Measurements from ENCODE around the gene BRD7. TPM values are rescaled to one million over a fixed set of nuclear protein-coding genes. Genes with fewer than 3 reads are reported as not detected.

The BRD7 gene
- total and polyA plus RNA-seq, 2 of the 13 experiments (the other 11 are each of a cell fraction or from before 2014, with no cell fraction given): 82.3 to 149 TPM

DNA sequence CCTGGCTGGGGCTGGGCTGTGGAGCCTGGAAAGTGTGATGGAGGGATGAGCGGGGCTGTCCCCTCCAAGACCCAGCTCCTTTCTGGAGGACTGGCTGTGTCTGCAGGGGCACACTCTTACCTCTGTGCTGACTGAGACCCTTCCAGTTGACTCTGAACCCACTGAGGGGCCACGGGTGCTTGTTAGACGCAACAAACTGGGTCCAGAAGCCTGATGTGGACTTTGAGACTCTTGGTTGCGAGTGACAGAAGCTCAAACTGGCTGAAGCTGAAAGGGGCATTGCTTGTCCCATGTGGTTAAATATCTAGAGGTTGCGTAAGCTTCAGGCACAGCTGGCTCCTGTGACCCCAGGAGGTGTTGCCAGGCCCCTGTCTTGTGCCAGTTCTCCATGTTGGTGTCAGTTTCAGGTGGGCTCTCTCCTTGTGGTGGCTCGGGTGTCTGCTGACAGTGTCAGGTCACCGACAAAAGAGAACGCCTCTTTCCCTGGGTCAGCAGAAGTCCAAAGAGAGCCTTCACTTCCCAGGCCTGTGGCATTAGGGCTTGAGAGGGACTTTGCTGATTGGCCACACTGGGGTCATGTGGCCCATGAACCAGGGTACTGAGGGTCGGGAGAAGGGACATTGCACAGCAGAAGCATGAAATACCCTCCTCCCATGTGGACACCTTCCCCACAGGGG, 85.7 kb downstream of the BRD7 start (continued):
- TF ChIP-seq, protein P1, sequence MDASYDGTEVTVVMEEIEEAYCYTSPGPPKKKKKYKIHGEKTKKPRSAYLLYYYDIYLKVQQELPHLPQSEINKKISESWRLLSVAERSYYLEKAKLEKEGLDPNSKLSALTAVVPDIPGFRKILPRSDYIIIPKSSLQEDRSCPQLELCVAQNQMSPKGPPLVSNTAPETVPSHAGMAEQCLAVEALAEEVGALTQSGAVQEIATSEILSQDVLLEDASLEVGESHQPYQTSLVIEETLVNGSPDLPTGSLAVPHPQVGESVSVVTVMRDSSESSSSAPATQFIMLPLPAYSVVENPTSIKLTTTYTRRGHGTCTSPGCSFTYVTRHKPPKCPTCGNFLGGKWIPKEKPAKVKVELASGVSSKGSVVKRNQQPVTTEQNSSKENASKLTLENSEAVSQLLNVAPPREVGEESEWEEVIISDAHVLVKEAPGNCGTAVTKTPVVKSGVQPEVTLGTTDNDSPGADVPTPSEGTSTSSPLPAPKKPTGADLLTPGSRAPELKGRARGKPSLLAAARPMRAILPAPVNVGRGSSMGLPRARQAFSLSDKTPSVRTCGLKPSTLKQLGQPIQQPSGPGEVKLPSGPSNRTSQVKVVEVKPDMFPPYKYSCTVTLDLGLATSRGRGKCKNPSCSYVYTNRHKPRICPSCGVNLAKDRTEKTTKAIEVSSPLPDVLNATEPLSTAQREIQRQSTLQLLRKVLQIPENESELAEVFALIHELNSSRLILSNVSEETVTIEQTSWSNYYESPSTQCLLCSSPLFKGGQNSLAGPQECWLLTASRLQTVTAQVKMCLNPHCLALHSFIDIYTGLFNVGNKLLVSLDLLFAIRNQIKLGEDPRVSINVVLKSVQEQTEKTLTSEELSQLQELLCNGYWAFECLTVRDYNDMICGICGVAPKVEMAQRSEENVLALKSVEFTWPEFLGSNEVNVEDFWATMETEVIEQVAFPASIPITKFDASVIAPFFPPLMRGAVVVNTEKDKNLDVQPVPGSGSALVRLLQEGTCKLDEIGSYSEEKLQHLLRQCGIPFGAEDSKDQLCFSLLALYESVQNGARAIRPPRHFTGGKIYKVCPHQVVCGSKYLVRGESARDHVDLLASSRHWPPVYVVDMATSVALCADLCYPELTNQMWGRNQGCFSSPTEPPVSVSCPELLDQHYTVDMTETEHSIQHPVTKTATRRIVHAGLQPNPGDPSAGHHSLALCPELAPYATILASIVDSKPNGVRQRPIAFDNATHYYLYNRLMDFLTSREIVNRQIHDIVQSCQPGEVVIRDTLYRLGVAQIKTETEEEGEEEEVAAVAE (CRISPR knock-in tag; IDR thresholded peaks at IDR 0.05; ENCODE audit: borderline replicate concordance): no peak
- TF ChIP-seq ZNF337 (CRISPR knock-in tag; IDR thresholded peaks at IDR 0.05; ENCODE audit: borderline replicate concordance, low read depth) (no peak), THAP11 (CRISPR knock-in tag; IDR thresholded peaks at IDR 0.05) (peak; percentile 53; the same call in 1 of the 2 replicates), SOX5 (CRISPR knock-in tag; IDR thresholded peaks at IDR 0.05; ENCODE audit: borderline replicate concordance) (peak; percentile 44; the same call in 1 of the 2 replicates), HNRNPH1 (optimal IDR thresholded peaks at IDR 0.05; ENCODE audit: low read depth, low read length) (no peak), GABPB1 (CRISPR knock-in tag; IDR thresholded peaks at IDR 0.05) (peak; percentile 11; the same call in 1 of the 2 replicates), ZNF75D (CRISPR knock-in tag; IDR thresholded peaks at IDR 0.05; ENCODE audit: borderline replicate concordance) (no peak), ZIK1 (CRISPR knock-in tag; IDR thresholded peaks at IDR 0.05; ENCODE audit: borderline replicate concordance, low read depth) (no peak), FOSL2 (CRISPR knock-in tag; IDR thresholded peaks at IDR 0.05) (peak; percentile 64), ZNF256 (CRISPR knock-in tag; conservative IDR thresholded peaks at IDR 0.05) (no peak), NR2C2 (CRISPR knock-in tag; IDR thresholded peaks at IDR 0.05; ENCODE audit: borderline replicate concordance) (peak; percentile 79), NR1H2 (CRISPR knock-in tag; IDR thresholded peaks at IDR 0.05; ENCODE audit: borderline replicate concordance, low read depth) (no peak; the same call in 1 of the 2 replicates), RAD21 (CRISPR knock-in tag; IDR thresholded peaks at IDR 0.05) (no peak; the same call in 1 of the 2 replicates)
- TF ChIP-seq, protein P2, sequence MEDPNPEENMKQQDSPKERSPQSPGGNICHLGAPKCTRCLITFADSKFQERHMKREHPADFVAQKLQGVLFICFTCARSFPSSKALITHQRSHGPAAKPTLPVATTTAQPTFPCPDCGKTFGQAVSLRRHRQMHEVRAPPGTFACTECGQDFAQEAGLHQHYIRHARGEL (CRISPR knock-in tag; IDR thresholded peaks at IDR 0.05): no peak
- TF ChIP-seq, protein P3, sequence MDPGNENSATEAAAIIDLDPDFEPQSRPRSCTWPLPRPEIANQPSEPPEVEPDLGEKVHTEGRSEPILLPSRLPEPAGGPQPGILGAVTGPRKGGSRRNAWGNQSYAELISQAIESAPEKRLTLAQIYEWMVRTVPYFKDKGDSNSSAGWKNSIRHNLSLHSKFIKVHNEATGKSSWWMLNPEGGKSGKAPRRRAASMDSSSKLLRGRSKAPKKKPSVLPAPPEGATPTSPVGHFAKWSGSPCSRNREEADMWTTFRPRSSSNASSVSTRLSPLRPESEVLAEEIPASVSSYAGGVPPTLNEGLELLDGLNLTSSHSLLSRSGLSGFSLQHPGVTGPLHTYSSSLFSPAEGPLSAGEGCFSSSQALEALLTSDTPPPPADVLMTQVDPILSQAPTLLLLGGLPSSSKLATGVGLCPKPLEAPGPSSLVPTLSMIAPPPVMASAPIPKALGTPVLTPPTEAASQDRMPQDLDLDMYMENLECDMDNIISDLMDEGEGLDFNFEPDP (CRISPR knock-in tag; conservative IDR thresholded peaks at IDR 0.05): no peak
- TF ChIP-seq, protein P4, sequence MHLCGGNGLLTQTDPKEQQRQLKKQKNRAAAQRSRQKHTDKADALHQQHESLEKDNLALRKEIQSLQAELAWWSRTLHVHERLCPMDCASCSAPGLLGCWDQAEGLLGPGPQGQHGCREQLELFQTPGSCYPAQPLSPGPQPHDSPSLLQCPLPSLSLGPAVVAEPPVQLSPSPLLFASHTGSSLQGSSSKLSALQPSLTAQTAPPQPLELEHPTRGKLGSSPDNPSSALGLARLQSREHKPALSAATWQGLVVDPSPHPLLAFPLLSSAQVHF (CRISPR knock-in tag; IDR thresholded peaks at IDR 0.05): no peak
- TF ChIP-seq, protein P5, sequence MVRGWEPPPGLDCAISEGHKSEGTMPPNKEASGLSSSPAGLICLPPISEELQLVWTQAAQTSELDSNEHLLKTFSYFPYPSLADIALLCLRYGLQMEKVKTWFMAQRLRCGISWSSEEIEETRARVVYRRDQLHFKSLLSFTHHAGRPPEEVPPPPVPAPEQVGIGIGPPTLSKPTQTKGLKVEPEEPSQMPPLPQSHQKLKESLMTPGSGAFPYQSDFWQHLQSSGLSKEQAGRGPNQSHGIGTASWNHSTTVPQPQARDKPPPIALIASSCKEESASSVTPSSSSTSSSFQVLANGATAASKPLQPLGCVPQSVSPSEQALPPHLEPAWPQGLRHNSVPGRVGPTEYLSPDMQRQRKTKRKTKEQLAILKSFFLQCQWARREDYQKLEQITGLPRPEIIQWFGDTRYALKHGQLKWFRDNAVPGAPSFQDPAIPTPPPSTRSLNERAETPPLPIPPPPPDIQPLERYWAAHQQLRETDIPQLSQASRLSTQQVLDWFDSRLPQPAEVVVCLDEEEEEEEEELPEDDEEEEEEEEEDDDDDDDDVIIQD (CRISPR knock-in tag; IDR thresholded peaks at IDR 0.05; ENCODE audit: low read depth): no peak
- TF ChIP-seq, protein P6, sequence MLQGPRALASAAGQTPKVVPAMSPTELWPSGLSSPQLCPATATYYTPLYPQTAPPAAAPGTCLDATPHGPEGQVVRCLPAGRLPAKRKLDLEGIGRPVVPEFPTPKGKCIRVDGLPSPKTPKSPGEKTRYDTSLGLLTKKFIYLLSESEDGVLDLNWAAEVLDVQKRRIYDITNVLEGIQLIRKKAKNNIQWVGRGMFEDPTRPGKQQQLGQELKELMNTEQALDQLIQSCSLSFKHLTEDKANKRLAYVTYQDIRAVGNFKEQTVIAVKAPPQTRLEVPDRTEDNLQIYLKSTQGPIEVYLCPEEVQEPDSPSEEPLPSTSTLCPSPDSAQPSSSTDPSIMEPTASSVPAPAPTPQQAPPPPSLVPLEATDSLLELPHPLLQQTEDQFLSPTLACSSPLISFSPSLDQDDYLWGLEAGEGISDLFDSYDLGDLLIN (CRISPR knock-in tag; IDR thresholded peaks at IDR 0.05; ENCODE audit: borderline replicate concordance): no peak

Measured in HepG2 (cell line).